Femur (tissue), 1 donor: ENCODE results near the gene HIF3A.

ENCODE experiments used
- DNase-seq: peaks from one replicate; pipeline ENCODE4 v3.0.0-alpha.2; 2017

The HIF3A gene

DNA sequence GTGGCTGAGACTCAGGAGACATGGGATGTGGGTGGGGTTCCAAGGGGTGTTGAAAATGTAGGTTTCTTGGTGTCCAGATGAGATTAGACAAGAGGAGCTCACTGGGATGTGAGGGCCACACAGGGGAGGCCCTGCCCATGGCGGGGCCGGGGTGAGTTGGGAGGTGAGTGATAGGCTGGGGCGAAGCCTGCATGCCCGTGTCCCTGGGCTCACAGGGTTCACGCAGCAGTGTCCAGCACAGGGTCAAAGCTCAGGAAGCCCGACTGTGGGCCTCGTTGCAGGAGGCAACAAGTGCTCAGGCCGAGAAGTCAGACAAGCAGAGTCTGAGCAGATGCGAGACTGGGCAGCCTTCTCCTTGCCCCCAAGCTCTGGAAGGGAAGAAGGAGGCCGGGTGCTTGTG is 89.3 kb downstream of the HIF3A start:
- no peak for DNase-seq

DNA sequence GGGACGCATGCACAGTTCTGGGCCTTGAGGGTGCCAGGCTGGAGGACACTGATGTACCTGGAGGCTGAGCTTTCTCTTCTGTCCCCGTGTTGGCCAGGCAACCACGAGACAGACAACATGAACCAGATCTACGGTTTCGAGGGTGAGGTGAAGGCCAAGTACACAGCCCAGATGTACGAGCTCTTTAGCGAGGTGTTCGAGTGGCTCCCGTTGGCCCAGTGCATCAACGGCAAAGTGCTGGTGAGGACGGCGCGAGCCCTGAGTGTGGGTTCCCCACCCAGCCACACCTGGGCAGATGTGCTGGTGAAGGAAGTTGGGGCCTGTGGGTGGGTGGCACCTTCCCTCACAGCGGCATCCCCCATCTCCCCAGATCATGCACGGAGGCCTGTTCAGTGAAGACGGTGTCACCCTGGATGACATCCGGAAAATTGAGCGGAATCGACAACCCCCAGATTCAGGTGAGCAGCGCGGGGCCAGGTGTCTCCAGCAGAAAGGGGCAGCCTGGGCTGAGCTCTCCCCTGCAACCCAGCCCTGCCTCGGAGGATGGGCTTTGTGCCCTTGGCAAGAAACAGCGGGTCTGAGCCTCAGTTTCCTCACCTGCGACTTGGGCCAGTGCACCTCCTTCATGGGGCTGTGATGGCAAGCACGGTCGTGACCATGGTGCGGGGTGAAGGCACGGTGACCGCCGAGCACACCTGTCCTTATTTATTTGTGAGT is 90.3 kb downstream of the HIF3A start:
- DNase-seq: no peak

DNA sequence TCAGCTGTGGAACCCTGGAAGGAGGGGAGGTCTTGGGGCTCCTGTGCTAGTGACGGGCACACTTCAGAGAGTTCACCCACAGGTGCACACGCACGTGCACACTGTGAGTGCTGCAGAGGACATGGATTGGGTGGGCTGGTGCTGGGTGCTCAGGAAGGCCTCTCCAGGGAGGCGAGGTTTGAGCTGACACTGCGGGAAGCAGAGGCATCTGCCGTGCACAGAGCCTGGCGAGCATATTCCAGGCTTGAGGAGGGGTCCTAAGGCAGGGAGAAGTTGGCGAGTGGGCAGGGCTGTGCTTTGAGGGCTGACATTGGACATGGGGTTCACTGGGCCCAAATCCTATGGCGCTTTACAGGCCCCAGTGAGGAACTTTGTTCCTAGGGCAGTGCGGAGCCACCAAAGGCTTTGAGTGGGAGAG is 90.9 kb downstream of the HIF3A start:
- no peak for DNase-seq

DNA sequence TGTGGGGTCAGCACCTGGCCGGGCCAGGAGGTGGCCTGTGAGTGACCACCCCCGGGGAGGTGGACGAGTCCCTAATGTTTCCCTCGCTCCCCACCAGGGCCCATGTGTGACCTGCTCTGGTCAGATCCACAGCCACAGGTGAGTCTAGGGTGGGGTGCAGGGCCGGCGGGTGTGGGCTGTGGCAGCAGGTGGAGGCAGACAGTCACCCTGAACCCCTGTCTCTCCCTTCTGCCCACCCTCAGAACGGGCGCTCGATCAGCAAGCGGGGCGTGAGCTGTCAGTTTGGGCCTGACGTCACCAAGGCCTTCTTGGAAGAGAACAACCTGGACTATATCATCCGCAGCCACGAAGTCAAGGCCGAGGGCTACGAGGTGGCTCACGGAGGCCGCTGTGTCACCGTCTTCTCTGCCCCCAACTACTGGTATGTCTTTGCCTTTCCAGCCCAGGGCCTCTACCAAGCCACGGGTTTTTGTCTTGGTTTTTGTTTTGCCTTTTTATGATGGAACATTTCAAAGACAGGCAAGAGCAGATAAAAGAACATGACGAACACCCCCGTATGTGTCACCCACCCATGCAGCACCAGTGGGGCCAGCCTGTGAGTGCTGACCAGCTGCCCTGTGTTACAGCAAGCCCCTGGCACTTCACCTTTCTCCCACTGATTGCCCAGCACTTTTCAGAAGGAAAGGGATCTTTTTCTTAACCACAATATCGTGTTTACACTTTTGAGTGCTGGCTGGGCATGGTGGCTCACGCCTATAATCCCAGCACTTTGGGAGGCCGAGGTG is 91.7 kb downstream of the HIF3A start:
- DNase-seq: no peak

DNA sequence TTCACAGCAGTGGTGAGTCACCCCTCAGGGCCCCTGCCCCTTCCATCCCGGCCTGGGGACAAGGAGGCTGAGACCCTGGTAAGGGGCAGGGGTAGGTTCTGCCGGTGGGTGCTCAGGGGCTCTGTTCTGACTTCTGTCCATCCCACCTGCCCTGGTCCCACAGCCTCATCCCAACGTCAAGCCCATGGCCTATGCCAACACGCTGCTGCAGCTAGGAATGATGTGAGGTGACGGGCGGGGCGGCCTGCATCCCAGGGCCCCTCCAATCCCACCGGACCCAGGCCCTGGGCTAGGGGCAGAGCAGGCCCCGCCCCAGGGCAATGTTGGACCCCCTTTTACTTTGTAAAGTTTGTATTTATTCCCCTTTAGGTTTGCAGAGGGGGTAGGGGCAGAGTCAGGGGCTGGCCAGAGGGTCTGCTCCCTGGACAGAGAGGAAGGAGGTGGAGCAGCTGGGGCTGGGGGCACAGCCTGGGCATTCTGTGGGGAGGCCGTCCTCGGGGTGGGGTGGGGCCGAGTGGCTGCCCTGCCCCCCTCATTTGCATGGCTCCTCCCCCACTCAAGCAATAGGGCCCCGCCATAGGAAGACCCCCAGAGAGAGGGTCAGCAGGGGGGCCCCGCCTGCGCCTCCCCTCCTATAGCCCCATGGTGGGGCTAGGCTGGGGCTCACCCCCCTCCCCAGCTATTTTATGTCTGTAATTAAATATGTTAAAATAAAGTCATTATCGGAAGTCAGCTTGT is 93.4 kb downstream of the HIF3A start:
- no peak for DNase-seq

DNA sequence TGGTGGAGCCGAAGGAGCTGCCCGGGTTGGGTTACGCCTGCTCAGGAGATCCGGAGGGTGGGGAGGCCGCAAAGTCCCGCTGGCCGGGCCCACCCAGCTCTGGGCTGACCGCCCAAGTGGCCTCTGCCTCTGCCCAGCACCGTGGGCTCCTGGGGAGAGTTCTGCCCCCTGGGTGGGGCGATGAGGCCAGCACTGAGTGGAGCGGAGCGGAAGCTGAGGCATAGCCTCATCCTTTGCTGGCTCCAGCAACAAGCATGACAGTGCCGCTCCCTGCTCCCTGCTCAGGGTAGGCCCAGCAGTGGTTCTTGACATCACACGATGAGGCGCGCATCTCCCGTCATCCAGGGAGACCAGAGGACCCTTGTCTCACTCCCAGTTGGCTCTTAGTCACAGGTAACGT is 94.0 kb downstream of the HIF3A start:
- DNase-seq: peak; percentile 40

DNA sequence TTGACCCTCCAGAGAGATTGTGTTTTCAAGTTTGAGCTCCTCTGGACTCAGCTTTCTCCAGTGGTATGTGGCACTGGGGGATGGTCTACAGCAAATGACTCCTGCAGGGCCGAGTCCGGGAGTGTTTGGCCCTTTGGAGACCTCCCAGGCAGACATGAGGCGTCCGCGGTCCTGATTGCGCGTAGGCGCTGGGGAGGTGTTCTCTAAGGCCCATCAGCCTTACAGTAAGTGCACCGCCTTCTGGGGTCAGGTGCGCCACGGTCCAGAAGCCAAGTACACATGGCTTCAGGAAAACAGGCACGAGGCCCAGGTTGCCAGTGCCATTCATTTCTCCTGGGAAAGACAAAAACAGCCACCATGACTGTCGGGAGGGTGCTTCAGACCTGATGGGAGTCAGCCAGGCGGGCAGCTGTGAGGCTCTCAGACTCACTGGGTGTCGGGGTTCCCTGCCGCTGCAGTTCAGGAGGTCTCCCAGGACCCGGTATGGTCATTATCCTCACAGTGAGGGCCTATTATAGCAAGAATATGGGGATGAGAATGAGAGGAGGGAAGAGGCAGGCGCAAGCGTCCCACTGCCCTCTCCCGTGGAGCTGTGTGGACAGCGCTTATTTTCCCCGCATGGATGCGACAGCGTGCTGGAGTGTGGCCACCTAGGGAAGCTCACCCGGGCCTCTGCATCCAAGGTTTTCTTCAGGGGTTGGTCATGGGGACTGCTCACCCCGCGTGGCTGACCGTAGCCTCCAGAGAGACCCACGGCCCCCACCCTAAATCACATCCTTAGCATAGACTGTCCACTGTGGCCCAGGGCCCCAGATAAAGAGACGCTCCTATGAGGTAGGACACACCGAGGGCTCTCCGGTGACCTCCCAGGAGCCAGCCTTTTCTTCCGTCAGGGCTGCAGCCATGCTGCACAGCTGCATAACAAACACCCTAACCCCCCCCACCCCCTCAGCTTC is 94.7 kb downstream of the HIF3A start:
- DNase-seq: no peak

DNA sequence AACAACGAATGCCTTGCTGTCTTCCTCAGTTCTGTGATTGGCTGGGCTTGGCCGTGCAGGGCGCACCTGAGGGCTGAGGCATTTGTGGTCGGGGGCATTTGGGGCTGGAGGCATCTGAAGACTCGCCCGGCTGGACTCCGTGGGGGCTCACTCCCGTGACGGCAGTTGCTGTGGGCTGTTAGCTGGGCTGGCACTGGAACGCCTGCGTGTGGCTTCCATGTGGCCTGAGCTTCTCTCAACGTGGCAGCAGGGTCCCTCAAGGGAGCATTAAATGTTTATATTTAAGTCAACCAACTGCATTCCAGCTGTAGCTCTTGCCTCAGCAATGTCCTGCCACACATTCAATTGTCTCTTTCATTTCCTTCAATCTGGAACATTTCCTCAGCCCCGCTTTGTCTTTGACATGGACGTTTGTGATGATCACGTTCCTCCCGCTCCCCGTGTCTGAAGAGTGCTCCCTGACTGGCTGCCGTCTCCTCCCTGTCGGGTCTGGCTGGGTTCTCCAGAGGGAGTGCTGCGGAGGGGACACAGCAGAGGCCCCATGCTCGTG is 95.5 kb downstream of the HIF3A start:
- DNase-seq: peak; percentile 73

DNA sequence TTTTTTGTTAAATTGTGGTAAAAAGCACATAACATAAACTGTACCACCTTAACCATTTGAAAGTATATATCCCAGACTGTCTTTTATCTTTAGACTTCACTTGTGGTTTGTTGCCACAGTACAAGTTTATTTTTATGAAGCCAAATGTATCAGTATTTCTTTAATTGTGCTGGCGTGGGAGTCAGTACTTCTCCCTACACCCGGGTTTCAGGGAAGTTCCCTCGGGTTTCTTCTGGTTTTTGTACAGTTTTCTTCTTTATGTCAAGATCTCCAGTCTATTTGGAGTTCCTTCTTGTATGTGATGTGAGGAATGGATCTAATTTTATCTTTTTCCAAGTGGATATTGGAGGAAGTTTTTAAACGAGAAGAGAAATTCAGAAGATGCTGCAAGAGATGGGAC is 96.0 kb downstream of the HIF3A start:
- no peak for DNase-seq
